ENCODE results near the gene TM7SF2.
A peak's percentile ranks its signal among the peaks of the same experiment; 100 is the strongest.
"Not testable (repeated sequence)": the region's sequence is repeated elsewhere in the genome, so short reads cannot be mapped to it uniquely, and the experiment has no call there.

The TM7SF2 gene

DNA sequence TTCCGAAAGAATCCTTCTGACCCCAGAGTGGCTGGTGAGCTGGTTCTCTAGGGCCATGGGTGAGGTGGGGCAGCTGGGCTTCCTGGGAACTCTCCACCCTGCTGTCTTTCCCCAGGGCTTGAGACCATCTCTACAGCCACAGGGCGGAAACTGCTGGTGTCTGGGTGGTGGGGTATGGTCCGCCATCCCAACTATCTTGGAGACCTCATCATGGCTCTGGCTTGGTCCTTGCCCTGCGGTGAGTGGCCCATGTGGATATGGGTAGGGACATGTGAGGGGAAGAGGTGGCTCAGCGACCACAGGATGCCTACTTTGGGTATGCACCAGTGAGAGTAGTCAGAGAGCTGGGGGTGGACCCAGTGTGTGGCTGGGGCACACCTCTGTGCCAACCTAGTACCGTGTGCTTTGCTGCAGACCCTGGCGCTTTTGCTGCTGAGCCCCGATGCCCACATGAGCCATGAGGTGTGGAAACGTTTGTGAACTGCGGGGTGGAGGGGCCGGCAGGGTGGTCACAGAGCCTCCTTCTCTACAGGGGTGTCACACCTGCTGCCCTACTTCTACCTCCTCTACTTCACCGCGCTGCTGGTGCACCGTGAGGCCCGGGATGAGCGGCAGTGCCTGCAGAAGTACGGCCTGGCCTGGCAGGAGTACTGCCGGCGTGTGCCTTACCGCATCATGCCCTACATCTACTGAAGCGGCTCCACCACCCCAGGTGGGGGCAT, 3.9 kb downstream of the TM7SF2 start:
- DNase-seq (ENCODE audit: low read depth): no peak

DNA sequence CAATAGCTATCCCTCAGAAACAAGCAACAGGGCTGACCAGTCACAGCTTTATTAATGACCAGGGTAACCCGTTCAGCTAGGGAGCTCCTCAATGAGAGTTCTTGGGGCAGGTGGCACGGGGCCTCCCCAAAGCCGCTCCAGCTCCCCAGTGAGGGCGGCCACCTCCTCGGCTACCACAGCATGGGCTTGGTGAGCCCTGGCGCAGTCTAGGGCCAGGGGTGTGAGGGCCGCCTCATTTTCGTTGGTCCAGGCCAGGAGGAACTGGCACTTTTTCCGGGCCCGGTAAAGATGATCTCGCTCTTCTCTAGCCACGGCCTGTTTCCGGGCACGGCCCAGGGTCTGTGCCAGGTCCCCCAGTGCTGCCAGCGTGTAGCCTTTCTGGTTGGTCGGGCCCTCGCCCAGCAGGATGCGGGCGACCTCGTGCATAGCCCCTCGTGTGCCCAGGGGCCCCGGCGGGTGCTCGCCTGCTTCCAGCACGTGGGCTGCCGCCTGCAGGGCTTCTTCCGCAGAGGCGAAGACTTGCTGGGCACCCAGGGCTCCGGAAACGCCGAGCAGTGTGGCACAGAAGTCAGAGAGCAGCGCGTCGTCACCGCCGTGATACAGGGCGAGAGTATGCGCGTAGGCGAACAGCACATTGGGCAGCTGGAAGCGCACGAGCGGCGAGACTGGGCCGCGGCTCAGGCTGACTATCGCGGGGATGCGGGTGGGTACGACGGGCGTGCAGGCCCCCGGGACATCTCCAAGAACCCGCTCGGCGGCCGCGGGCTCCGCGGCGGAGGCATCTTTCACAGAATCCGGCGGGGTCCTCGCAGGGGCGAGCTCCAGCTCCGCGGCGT, 4.9 kb downstream of the TM7SF2 start:
- no peak for DNase-seq (ENCODE audit: low read depth)

DNA sequence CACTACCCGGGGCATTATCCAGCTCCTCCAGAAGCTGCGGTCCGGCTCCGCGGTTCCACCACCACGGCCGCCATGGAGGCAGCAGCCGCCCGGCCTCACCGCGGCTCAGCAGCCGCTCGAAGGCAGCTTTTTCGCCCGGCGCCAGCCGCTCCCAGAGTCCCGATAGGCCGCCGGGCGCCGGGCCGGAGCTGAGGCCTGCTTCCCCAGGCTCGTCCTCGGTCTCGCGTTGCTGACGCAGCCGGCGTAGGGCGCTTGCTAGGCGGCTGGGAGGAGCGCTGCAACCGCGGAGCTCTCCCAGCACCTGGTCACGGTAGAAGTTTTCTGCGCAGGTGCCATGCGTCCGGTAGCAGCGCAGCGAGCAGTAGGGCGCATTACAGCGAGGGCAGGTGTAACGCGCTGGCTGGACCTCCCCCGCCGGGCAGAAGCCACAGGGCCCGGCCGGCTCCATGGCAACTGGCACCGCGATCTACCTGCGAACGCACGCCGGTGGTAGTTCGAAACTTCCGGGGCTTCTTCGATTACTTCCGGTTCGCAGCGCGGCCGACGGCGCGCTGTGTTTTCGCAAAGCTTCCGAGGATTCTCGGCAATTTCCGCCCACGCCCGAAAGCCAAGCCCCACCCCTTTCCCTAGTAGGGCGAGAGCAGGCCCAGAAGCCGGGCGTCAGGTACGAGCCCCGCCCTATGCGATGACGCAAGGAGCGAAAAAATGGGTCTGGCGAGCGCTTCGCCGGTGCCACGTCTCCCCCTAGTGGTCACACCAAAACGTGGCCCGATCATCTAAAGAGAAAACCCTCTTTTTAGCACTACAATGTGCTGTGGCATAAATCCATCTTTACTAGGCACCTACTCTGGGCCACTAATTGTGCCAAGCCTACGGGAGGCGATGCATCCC, 5.8 kb downstream of the TM7SF2 start, which contains the start of gene ZNHIT2:
Gene ZNHIT2 (minus strand): TSS at position 496 of the 891 bp plus-strand sequence. CDS start 48 bp downstream, at position 448.
- DNase-seq (ENCODE audit: low read depth): peak; percentile 99

DNA sequence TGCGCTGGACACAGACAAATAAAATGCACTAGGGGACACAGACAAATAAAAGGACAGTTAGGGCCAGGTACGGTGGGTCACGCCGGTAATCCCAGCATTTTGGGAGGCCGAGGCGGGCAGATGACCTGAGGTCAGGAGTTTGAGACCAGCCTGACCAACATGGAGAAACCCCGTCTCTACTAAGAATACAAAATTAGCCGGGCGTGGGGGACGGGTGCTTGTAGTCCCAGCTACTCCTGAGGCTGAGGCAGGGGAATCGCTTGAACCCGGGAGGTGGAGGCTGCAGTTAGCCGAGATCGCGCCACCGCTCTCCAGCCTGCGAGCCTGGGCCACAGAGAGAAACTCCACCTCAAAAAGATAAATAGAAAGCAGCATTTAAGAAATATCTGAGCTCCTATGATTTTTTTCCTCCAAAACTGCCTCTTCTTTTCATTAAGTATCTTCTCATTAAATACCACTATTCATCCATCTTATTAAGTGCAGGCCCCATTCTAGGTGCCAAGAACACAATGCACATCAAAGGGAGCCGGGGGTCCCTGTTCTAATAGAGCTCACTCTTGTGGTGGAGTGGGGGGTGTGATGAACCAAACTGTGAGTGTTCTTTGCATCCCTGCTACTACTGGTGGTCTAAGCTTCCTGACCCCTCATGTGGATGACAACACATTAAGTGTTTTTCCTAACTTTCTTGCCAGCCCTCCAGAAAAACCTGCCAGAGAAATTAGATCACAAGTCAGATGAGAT, 6.6 kb downstream of the TM7SF2 start:
- no peak for DNase-seq (ENCODE audit: low read depth)

DNA sequence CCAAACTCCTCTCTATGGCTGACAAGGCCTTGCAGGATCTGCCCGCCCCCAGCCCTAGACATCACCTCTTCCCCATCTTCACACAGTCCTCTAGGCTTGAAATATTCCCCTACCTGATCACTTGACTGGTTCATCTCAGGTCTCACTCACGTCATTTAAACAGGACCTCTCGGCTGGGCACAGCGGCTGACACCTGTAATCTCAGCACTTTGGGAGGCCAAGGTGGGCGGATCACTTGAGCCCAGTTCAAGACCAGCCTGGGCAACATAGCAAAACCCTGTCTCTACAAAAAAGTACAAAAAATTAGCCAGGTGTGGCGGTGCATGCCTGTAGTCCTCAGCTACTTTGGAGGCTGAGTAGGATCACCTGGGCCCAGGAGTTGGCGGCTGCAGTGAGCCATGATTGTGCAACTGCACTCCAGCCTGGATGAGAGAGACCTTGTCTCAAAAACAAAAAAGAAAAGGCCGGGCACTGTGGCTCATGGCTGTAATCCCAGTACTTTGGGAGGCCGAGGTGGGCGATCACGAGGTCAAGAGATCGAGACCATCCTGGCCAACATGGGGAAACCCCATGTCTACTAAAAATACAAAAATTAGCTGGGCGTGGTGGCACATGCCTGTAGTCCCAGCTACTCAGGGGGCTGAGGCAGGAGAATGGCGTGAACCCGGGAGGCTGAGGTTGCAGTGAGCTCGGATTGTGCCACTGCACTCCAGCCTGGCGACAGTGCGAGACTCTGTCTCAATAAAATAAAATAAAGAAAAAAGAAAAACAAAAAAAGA, 7.4 kb downstream of the TM7SF2 start:
- not testable (repeated sequence) for DNase-seq (ENCODE audit: low read depth)

DNA sequence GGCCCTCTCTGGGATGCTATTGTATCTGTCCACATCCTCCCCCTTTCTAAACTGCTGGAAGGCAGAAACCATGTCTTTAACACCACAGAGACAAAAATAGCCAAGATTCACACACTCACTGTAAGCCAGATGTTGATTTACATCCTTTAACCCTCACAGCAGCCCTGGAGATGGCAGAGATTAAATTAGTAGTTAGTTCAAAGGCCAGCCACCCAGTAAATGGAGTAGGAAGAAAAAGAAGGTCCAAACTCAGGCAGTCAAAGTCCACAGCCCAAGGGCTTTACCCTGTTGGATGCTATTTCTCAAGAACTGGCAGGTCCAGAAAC, 8.0 kb downstream of the TM7SF2 start:
- DNase-seq (ENCODE audit: low read depth): no peak

DNA sequence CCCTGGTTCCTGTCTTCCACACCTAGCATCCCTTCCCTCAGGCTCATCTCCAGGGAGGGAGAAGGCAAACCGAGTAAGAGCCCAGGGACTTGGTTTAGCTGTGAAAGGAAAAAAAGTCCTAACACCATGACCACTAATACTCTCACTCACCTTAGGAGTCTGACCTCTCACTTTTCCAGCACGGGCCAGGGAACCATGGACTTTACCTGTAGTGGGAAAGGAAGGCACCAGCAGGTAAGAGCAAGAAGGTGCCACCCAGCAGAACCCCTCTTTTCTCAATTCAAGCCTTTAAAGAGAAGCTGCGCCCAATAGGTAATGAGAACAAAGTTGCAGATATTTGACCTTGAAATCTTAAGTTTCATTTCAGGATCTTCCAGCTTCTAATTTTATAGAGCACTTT, 9.2 kb downstream of the TM7SF2 start:
- no peak for DNase-seq (ENCODE audit: low read depth)

DNA sequence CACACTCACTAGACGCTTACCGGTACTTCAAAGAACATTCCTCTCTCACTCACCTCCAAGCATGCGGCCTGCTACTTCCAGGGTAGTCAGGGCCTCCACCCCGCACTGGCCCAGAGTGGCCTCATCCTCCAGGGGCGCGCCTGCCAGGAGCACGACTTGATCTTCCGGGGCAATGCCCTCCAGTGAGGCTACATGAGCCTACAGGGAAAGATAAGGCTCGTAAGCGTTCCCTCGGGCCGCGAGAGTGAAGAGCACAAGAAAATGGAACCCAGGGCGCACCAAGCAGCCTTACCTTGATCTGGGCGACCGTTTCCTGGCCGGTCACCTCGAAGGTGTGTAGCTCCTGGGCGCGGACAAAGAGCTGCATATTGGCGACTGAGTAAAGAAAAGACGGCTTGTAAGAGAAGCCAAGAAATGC, 9.8 kb downstream of the TM7SF2 start:
- DNase-seq (ENCODE audit: low read depth): no peak

DNA sequence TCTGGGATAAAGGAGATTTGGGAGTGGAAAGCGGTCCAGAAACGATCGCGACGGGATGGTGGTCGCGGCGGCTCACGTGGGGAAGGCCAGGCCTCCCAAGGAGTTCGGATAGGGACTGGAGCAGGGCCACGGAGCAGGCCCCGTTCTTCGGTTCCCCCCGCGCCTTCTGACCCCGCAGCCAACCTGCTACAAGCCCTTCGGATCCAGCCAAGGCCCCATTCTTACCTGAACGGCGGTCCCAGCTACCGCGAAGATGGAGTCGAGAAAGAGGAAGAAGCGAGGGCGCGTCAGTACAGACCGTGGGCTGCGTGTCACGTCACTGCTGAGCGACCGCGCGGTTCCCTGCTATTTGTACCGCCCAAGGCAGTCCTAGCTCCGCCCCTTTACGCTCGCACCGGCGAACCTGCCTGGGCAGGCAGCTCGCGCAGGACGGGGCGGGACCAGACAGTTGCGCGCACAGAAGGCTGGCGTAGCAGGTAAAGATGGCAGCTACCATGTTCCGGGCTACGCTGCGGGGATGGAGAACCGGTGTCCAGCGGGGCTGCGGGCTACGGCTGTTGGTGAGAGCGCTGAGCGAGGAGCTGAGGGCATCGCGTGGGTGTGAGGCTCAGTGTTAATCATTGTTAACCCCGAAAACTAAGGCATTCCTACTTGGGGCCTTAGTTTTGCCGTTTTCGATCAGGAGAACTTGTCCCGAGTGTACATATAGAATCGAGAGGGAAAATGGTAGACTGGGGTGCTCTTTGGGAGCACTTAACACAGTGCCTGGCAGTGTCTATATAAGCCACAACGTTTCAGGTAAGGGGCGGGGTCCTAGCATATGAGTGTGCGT, 10.4 kb downstream of the TM7SF2 start, which contains the start of the genes FAU and MRPL49:
Gene FAU (minus strand): TSS at position 270 of the 832 bp plus-strand sequence. CDS start 321 bp downstream, outside the sequence.
Gene MRPL49 (plus strand): TSS at position 457 of the 832 bp plus-strand sequence. CDS start 26 bp downstream, at position 483.
- DNase-seq (ENCODE audit: low read depth): peak; percentile 93

DNA sequence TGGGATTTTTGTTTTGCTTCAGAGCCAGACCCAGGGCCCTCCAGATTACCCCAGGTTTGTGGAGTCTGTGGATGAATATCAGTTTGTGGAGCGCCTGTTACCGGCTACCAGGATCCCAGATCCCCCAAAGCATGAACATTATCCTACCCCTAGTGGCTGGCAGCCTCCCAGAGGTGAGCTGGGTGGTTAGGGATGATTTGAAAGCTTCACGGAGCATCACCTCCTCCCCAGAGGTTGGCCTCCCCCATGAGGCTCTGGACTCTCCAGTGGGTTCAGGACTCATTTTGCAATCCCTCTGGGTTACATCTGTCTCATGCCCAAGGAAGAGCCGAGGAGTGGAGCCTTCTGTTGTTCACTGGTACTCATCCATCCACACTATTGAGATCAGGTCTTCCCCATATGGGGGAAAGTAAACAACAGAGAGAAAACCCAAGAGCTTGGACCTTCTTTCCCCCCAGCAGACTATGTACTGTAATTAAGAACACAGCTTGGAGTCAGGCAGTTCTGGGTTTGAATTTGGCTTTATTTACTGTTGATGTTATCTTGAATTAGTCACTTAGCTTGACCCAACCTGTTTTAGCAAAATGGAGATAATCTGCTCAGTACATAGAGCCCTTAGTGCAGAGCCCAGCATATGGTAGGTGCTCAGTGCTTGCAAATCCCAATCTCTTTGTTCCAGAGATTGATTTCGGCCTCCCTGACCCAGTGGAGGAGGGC, 13.0 kb downstream of the TM7SF2 start:
- no peak for DNase-seq (ENCODE audit: low read depth)

DNA sequence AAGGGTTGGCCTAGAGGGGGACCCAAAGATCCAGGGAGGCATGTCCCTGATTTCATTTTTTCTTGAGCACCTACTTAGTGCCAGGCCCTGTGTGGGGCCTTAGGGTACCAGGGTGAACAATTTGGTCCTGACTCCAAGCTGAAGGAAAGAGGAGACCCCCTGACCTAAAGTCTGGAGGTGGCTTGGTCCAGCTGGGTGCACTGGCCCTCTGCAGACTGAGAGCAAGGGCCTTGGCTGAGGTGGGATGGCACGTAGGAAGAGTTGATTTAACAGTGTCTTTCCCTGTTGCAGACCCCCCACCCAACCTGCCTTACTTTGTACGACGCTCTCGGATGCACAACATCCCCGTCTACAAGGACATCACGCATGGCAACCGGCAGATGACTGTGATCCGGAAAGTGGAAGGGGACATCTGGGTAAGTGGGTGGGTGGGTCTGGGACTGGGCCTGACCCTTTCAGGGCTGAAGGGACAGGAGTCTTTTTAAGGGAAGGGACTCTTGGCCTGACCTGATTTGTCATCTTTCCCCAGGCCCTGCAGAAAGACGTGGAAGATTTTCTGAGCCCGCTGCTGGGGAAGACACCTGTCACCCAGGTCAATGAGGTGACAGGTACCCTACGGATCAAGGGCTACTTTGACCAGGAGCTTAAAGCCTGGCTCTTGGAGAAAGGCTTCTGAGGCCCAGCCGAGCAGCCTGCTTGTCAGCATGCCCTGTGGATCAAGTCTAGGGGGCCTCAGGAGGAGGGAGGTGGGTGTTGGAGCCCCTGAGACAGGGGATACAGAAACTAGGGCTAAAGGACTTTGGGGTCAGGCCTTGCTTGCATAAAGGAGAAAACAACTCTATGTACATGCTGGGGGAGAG, 13.8 kb downstream of the TM7SF2 start:
- DNase-seq (ENCODE audit: low read depth): no peak

DNA sequence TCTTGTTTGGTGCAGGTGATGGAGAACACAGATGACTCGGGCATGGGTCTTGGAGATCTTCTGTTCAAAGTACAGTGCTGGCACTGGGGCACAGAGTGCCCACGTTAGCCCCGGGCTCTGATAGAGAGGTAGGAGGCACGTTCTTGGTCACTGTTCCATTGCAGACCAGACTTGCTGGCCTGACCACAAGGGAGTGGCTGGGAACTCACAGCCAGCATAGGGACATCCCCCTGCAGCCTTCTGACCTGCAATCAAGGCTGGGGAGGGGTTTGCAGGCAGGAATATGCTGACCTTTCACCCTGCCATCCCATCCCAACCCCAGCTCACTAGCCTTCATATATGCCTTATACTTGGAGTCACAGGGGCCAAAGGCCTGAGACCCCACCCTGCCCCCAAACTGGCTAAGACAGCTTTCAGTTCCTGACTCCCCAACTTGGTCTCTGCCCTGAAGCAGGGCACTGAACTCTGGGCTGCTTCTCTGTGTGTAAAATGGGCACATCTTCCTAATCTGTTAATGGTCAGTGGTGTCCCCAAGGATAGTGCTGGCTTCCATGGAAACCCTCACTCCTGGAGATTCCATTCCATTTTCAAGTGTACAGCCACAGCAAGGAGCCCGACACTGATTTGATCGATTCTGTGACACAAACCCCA, 15.1 kb downstream of the TM7SF2 start:
- DNase-seq (ENCODE audit: low read depth): no peak

DNA sequence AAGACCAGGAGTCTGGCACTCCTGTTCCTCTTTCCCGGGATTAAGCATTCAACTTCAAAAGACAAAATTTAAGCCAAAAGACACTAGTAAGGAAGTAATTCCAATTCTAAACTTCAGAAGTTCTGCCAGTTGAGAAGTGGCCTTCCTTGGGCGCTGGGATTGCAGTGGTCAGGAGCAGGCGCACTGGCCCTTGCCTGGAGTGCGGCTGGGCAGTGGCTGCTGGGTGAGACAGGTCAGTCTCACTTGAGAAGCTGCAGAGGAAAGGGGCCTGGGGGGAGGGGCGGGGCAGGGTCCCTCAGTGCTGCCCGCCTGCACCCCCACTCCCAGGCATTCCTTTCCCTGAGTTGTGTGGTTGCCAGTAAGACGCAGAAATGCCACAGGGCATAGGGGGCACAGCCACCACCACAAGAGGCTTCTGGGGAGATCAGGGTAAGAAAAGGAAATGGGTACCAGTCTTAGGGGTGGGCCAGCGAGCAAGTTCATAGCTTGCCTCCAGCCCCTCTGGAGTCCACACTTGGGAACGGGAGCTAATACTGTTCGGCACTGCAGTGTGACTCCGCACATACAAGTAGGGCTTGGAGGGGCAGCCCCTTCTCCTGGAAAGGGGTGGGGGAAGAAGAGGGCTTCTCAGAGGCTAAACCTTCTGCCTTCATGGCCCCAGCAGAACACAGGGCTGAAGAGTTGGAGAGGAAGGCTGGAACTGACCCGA, 16.0 kb downstream of the TM7SF2 start:
- DNase-seq (ENCODE audit: low read depth): no peak

DNA sequence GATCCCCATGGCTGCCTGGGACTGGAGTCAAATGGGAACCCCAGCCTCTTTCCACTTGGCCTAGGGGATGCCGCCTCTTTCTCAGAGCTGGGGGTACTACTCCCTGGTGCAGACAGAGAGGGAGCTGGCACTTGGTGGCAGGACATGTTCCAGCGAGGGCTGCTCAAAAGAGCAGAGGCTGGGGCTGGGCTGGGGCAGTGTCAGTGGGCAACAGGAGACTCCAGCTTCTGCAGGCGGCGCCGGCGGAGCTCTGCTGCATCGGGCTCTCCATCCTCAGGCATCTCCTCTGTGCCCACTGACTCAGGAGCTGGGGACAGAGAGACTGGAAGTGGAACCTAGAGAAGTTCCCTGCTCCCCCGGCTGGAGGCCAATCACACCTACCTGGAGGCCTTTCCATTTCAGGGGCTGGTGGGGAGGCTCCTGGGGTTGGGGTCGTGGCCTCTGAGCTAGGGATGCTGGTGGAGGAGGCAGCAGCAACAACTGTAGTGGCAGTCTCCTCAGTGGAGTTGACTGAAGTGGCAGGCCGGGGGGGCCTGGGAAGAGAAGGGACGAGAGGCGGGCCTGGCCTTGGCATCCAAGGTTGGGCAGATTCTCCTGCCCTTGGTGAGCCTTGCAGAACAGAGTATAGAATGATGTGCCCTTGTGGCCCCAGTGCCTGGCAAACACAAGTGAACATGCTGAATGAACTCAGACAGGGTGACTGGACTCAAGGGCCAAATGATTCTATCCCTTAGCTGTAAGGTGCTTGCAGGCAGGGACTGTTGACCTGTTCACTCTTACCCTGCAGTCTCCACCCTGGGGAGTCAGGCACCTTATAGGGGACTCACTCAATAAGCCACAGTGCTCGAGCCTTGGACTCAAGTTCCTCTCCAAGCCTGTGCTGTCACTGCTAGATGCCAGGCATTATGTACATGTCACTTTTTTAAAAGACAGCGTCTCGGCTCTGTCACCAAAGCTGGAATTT, 16.8 kb downstream of the TM7SF2 start:
- no peak for DNase-seq (ENCODE audit: low read depth)

DNA sequence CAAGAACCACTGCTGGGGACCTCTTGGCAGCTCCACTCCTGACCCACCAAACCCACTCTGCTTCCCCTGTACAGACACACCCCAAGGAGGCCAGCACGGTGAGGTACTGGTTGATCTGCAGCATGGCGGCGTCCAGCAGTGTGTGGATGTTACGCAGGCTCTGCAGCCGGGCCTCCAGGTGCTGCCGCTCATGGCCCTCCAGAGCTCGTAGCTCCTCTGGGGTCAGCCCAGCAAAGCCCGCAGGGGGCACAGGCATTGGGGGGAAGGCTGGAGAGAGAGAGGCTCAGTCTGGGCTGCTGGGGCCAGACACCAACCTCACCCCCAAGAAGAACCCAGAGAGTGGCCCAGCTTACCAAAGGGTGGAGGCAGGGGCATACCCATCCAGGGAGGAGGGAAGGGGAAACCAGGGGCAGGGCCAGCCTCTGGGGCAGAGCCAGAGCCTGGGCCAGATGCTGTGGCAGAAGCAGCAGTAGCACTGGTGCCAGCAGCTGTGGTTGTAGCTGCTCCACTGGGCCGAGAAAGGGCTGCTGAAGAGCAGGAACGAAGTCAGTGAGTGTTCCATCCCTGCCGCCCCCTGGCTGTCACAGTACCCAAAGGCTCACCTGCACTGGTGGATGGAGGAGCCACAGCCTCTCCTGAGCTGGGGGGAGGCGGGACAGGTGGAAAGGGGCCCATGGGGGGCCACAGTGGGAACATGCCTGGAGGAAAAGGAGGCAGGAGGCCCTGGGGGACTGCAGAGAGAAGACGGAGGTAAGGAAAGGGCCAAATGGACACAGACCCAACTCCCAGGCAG, 18.2 kb downstream of the TM7SF2 start:
- DNase-seq (ENCODE audit: low read depth): no peak

Measured in stimulated activated CD8-positive, alpha-beta memory T cell treated with anti-CD3 and anti-CD28 coated beads, Interleukin-15, amount 100 ng/mL, for 24 hours (primary cell).